K562 (cell line): Measurements from ENCODE around the gene FOXN1. TPM values are rescaled to one million over a fixed set of nuclear protein-coding genes. Genes with fewer than 3 reads are reported as not detected.
A peak's percentile ranks its signal among the peaks of the same experiment; 100 is the strongest.

Experiments
- ATAC-seq: fragments of 200-7000 bp; cut with Tn5 transposase; 3 replicates; pipeline ENCODE4 v1.9.1; 2020; ENCODE audit warnings: moderate library complexity
- BruUV-seq: library from RNA; stranded (reverse); fragments of 400-500 nt; replicated peaks from 2 replicates; lab custom pipeline; 2021; lab: Mats Ljungman, UMichigan
- CTCF ChIA-PET: fragments of 300-600 bp; formaldehyde crosslinking; extraction: SDS; loops from one replicate; lab custom pipeline; 2021; ENCODE audit warnings: low intra/inter-chr PET ratio; lab: Yijun Ruan, JAX
- POLR2A ChIA-PET: fragments of 300-600, 350-650 bp; sonication (Branson Sonifier 250); formaldehyde crosslinking; extraction: SDS; loops from one replicate; lab custom pipeline; 2021; ENCODE audit warnings: antibody characterized with exemption, inconsistent platforms; lab: Yijun Ruan, JAX
- DNase-seq, 4 experiments: peaks; one replicate each; pipeline versions ENCODE4 v3.0.0 to v3.0.0-alpha.2; 2011 to 2018; ENCODE audit warnings: low spot score in 3 of 4, mixed read lengths in 3 of 4; ENCODE audit errors: extremely low read depth in 1 of 4
- FAIRE-seq: peaks from 2 replicates; lab custom pipeline; 2011; peaks lifted over from hg19 to GRCh38; lab: Jason Lieb, UNC
- H2AFZ ChIP-seq: 2 replicates; pipeline ENCODE4 v1.6.0; 2011; ENCODE audit warnings: low read depth, low read length, control low read depth, inconsistent platforms
- H3K27ac ChIP-seq: fragments of 200-600 bp; 3 replicates; pipeline ENCODE4 v1.8.0; 2011; ENCODE audit warnings: low read depth, mild to moderate bottlenecking, control low read depth, inconsistent platforms, low read length, moderate library complexity, mixed read lengths; ENCODE audit errors: extremely low read depth
- H3K27me3 ChIP-seq, 2 experiments: fragments of 300-600 bp in 1 of 2; 2 replicates in 1 of 2; 3 replicates in 1 of 2; pipeline versions ENCODE4 v1.6.0 to v1.8.0; 2011; ENCODE audit warnings: inconsistent platforms in 2 of 2, low read length in 2 of 2, mild to moderate bottlenecking in 1 of 2, mixed read lengths in 1 of 2, moderate library complexity in 1 of 2; ENCODE audit not compliant: control insufficient read depth in 2 of 2, insufficient read depth in 2 of 2
- H3K36me3 ChIP-seq: fragments of 300-600 bp; 3 replicates; pipeline ENCODE4 v1.8.0; 2011; ENCODE audit warnings: mild to moderate bottlenecking, low read length, inconsistent platforms; ENCODE audit not compliant: control insufficient read depth, insufficient read depth
- H3K4me1 ChIP-seq, 2 experiments: fragments of 200-600 bp in 1 of 2; replicated peaks in 1 of 2; 2 replicates in 1 of 2; 3 replicates in 1 of 2; pipeline versions ENCODE4 v1.5.1 to v1.8.0; 2011; ENCODE audit warnings: inconsistent platforms in 2 of 2, low read length in 2 of 2, mild to moderate bottlenecking in 1 of 2, mixed read lengths in 1 of 2, moderate library complexity in 1 of 2; ENCODE audit not compliant: control insufficient read depth in 2 of 2, insufficient read depth in 2 of 2
- H3K4me2 ChIP-seq: 2 replicates; pipeline ENCODE4 v1.6.1; 2011; ENCODE audit warnings: low read length, control low read depth, inconsistent platforms, mixed read lengths; ENCODE audit not compliant: insufficient read depth
- H3K4me3 ChIP-seq: fragments of 200-600 bp; sonication (generic), shearing (Covaris generic); 2 replicates; pipeline ENCODE4 v1.5.1; 2016; ENCODE audit warnings: control low read depth, inconsistent platforms
- H3K79me2 ChIP-seq: fragments of 200-600 bp; 3 replicates; pipeline ENCODE4 v1.8.0; 2011; ENCODE audit warnings: low read length, inconsistent platforms; ENCODE audit not compliant: control insufficient read depth, insufficient read depth
- H3K9ac ChIP-seq, 2 experiments: 2 replicates each; pipeline versions ENCODE4 v1.6.0 to v1.6.1; 2011; ENCODE audit warnings: low read depth in 2 of 2, low read length in 2 of 2, control low read depth in 1 of 2, inconsistent platforms in 1 of 2, mild to moderate bottlenecking in 1 of 2, mixed read lengths in 1 of 2; ENCODE audit not compliant: insufficient read depth in 1 of 2
- H3K9me1 ChIP-seq: one replicate; pipeline ENCODE4 v1.6.0; 2011; ENCODE audit warnings: inconsistent platforms, mild to moderate bottlenecking, low read length, moderate library complexity; ENCODE audit not compliant: control insufficient read depth, insufficient read depth
- H3K9me3 ChIP-seq: replicated peaks from 2 replicates; pipeline ENCODE4 v1.5.1; 2011; ENCODE audit warnings: low read depth, low read length, inconsistent platforms; ENCODE audit not compliant: control insufficient read depth, insufficient read depth
- H4K20me1 ChIP-seq: replicated peaks from 2 replicates; pipeline ENCODE4 v1.6.1; 2011; ENCODE audit warnings: low read length, inconsistent platforms, mixed read lengths; ENCODE audit not compliant: control insufficient read depth, insufficient read depth
- FOS ChIP-seq: IDR thresholded peaks from 3 replicates; pipeline ENCODE4 v1.6.1; 2011; ENCODE audit not compliant: insufficient read length; ENCODE audit errors: extremely low read depth
- MCM7 ChIP-seq, 2 experiments: fragments of 450-650 bp; IDR thresholded peaks; 2 replicates each; pipeline ENCODE4 v1.6.1; 2016 to 2018
- ZNF184 ChIP-seq: sonication (generic); formaldehyde crosslinking; IDR thresholded peaks from 2 replicates; pipeline ENCODE4 v1.5.0; 2020; ENCODE audit warnings: missing genetic modification reagents
- WGBS: fragments of 100-300 bp; shearing (Covaris generic); methylation state at CpG from one replicate; pipeline ENCODE4 v1.1.6; 2016; ENCODE audit warnings: low coverage, mixed read lengths; ENCODE audit not compliant: insufficient coverage; ENCODE audit errors: missing lambda C conversion rate; 5-methylcytosine and 5-hydroxymethylcytosine counted together
- in situ Hi-C: fragments of 300-500 bp; cut with MboI; formaldehyde crosslinking; loops from 4 replicates; pipeline ENCODE4 v1.15.0; 2018; ENCODE audit warnings: inconsistent platforms, mixed read lengths
- intact Hi-C: fragments of 100-400 bp; cut with micrococcal nuclease; formaldehyde crosslinking; loops from 2 replicates; pipeline ENCODE4 v1.14.2; 2022
- polyA plus RNA-seq, 8 experiments: library from polyadenylated mRNA; depleted of rRNA in 4 of 8; stranded (reverse) in 5 of 8; unstranded in 3 of 8; fragments of >200 nt; fragmentation: Nextera tagmentation in 2 of 8; fragmentation: Illumina TruSeq in 1 of 8; extraction: Ambion mirVana in 2 of 8; extraction: Trizol in 1 of 8; gene quantifications; 2 replicates each; pipeline versions ENCODE4 v1.2.1 to v1.2.3, GENCODE V29; 2011 to 2014; ENCODE audit warnings: inconsistent platforms in 1 of 8, missing spikeins in 1 of 8
- total RNA-seq, 7 experiments: library from RNA; depleted of rRNA in 6 of 7; stranded (reverse); fragments of >200 nt in 6 of 7; fragmentation: Illumina TruSeq in 2 of 7; extraction: Trizol in 2 of 7; gene quantifications; 2 replicates each; pipeline versions ENCODE4 v1.2.1 to v1.2.3, GENCODE V29; 2011 to 2021; ENCODE audit warnings: low replicate concordance in 1 of 7
- TF ChIP-seq, protein P1 (sequence below): fragments of 200-800 bp; sonication (Bioruptor generic); IDR thresholded peaks from 2 replicates; pipeline ENCODE4 v1.6.1; 2017; ENCODE audit warnings: missing genetic modification characterization, missing compliant biosample characterization

FOXN1 gene
- total and polyA plus RNA-seq, 9 of the 15 experiments (the other 6 are each of a cell fraction or from before 2014, with no cell fraction given): not detected

GRCh38 chr17:28488533-28489276 is 17.4 kb upstream of the FOXN1 start:
- no TSS peak for BruUV-seq
- TF ChIP-seq, protein P1, sequence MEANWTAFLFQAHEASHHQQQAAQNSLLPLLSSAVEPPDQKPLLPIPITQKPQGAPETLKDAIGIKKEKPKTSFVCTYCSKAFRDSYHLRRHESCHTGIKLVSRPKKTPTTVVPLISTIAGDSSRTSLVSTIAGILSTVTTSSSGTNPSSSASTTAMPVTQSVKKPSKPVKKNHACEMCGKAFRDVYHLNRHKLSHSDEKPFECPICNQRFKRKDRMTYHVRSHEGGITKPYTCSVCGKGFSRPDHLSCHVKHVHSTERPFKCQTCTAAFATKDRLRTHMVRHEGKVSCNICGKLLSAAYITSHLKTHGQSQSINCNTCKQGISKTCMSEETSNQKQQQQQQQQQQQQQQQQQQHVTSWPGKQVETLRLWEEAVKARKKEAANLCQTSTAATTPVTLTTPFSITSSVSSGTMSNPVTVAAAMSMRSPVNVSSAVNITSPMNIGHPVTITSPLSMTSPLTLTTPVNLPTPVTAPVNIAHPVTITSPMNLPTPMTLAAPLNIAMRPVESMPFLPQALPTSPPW (CRISPR knock-in tag): no peak
- no peak for TF ChIP-seq FOS
- no peak for TF ChIP-seq MCM7 (IDR thresholded peaks at IDR 0.05)
- TF ChIP-seq ZNF184 (CRISPR knock-in tag): no peak
- 0% methylated on average over 7 of the region's 7 CpGs for WGBS
- H4K20me1 ChIP-seq: 0 out of 2 replicates have a peak, but pooled peaks cover 8% of the 10 kb centered on the region
- no peak for ATAC-seq
- H3K9me1 ChIP-seq: no peaks in the 10 kb centered on the region
- no peak overlapping the region for H2AFZ ChIP-seq
- H3K9me3 ChIP-seq: no peaks in the 10 kb centered on the region
- H3K27me3 ChIP-seq: peaks cover 9 to 70% of the 10 kb centered on the region in 2 experiments; a peak in 4 of 5 replicates
- no peak for DNase-seq
- no peak for FAIRE-seq
- H3K9ac ChIP-seq: 0 out of 4 replicates have a peak overlapping the region, but pooled peaks of 1 of the 2 experiments have one; percentile 2
- in situ Hi-C loops: no loop called here
- no peaks in the 10 kb centered on the region for H3K79me2 ChIP-seq
- H3K4me2 ChIP-seq: no peak overlapping the region
- H3K4me3 ChIP-seq: no peak overlapping the region
- H3K36me3 ChIP-seq: no peaks in the 10 kb centered on the region
- CTCF ChIA-PET: no interaction called here
- H3K27ac ChIP-seq: no peak overlapping the region
- no peaks in the 10 kb centered on the region; a peak in 1 of 5 replicates for H3K4me1 ChIP-seq
- POLR2A ChIA-PET: interaction anchor here (0.6 kb wide), 1 partner anchor 44 kb away, joined by 3 read pairs; no protein-coding TSS in a partner anchor
- intact Hi-C loops: no loop called here
